Mammary epithelial cell (primary cell): ENCODE data around the gene STON2.

Experiments
- CTCF ChIP-seq, 2 donors: IDR thresholded peaks in 1 of 2; conservative IDR thresholded peaks in 1 of 2; 2 replicates each; pipeline ENCODE4 v1.5.1; 2011 to 2012; ENCODE audit warnings: inconsistent platforms in 2 of 2, low read length in 2 of 2, mild to moderate bottlenecking in 2 of 2, control low read depth in 1 of 2, low read depth in 1 of 2; ENCODE audit not compliant: insufficient read depth in 1 of 2; ENCODE audit errors: extremely low read depth in 1 of 2
- EZH2 ChIP-seq: IDR thresholded peaks from 2 replicates; pipeline ENCODE4 v1.6.1; 2012; ENCODE audit warnings: low read length, inconsistent platforms, borderline replicate concordance

GRCh38 chr14:81366214-81366613 is 33.9 kb downstream of the STON2 start:
- TF ChIP-seq CTCF (conservative IDR thresholded peaks at IDR 0.05 in 1 of 2, IDR thresholded peaks at IDR 0.05 in 1 of 2; ENCODE audit: extremely low read depth in 1 of 2, insufficient read depth in 1 of 2, low read depth in 1 of 2, low read length in 2 of 2) (no peak), EZH2 (no peak)
